ENCODE measurements around the gene CGRRF1. TPM values are rescaled to one million over a fixed set of nuclear protein-coding genes. Genes with fewer than 3 reads are reported as not detected.

Gene CGRRF1
- total RNA-seq, 1 experiment from 2014 or later = 19.1 TPM

DNA sequence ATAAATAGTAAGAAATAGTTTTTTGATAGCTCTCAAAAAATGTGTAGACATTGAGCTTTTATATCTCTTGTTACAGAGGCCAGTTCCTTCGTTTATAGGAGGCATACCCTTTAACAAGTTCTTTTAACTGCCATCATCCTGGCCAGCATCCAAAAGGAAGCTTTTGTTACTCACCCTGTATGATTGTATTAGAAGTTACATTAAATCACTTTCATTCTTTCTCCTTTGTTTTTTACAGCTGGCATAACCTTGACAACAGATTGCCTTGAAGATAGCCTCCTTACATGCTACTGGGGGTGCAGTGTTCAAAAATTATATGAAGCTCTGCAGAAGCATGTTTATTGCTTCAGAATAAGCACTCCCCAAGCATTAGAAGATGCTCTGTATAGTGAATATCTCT, 20.1 kb downstream of the CGRRF1 start:
- no peaks in the 10 kb centered on the region for H4K20me1 ChIP-seq (ENCODE audit: control insufficient read depth, insufficient read depth, insufficient read length)

More for the DNA sequence above, 20.1 kb downstream of the CGRRF1 start:
- Histone ChIP-seq H3K18ac (ENCODE audit: insufficient read length, low read depth, low read length) (no peak overlapping the region), H4K8ac (replicated peaks; ENCODE audit: insufficient read length, low read depth, low read length) (no peak overlapping the region), H3K14ac (ENCODE audit: insufficient read depth, low read length) (no peak overlapping the region), H4K91ac (ENCODE audit: insufficient read length, low read depth, low read length) (no peak overlapping the region), H3K4me1 (ENCODE audit: insufficient read depth, low read length) (no peaks in the 10 kb centered on the region; the same call in 1 of the 2 replicates), H3K56ac (ENCODE audit: insufficient read length, low read depth, low read length) (no peak overlapping the region), H3K4ac (ENCODE audit: low read depth, low read length) (no peak overlapping the region), H2AK5ac (ENCODE audit: insufficient read length, low read length) (no peak overlapping the region), H3K79me2 (ENCODE audit: insufficient read depth, low read length) (no peaks in the 10 kb centered on the region), H2BK12ac (ENCODE audit: insufficient read length, low read depth, low read length) (no peak overlapping the region), H3K23ac (ENCODE audit: insufficient read length, low read depth, low read length) (no peak overlapping the region), H4K5ac (ENCODE audit: insufficient read length, low read depth, low read length) (no peak overlapping the region), H2BK20ac (ENCODE audit: low read depth, low read length, poor library complexity, severe bottlenecking) (no peak overlapping the region), H2BK15ac (ENCODE audit: low read depth, low read length) (no peak overlapping the region), H3K9ac (ENCODE audit: extremely low read depth, insufficient read length, low read length) (no peak overlapping the region), H3K27ac (ENCODE audit: insufficient read length, low read depth, low read length) (no peak overlapping the region), H3K4me2 (ENCODE audit: insufficient read depth, insufficient read length, low read length) (no peak overlapping the region), H3K9me3 (ENCODE audit: control insufficient read depth, low read depth, low read length) (no peaks in the 10 kb centered on the region), H2BK120ac (ENCODE audit: low read depth, low read length, poor library complexity, severe bottlenecking) (no peak overlapping the region), H2AFZ (ENCODE audit: low read length) (no peak overlapping the region), H3K79me1 (ENCODE audit: insufficient read depth, low read depth, low read length, poor library complexity, severe bottlenecking) (no peaks in the 10 kb centered on the region), H2BK5ac (ENCODE audit: insufficient read length, low read length) (no peak overlapping the region), H3K23me2 (ENCODE audit: insufficient read length, low read depth, low read length, poor library complexity, severe bottlenecking) (no peaks in the 10 kb centered on the region), H3K27me3 (ENCODE audit: insufficient read depth, low read length) (no peaks in the 10 kb centered on the region), H3T11ph (ENCODE audit: low read length) (no peak overlapping the region)
- Mint-ChIP-seq H3K4me1 (peaks cover 7 to 9% of the 10 kb centered on the region in 2 experiments), H3K36me3 (ENCODE audit: insufficient read depth in 1 of 3, low read depth in 3 of 3) (peaks cover 0 to 12% (median 4%) of the 10 kb centered on the region in 3 experiments; a peak in 5 of 7 replicates), H3K4me3 (no peak overlapping the region), H3K27me3 (ENCODE audit: low read depth) (no peaks in the 10 kb centered on the region), H3K27ac (no peak overlapping the region; a peak in 1 of 7 replicates), H3K9me3 (no peaks in the 10 kb centered on the region)
- no peak for DNase-seq
- WGBS (ENCODE audit: extremely low coverage, insufficient read length, low lambda C conversion rate) = no CpG with 5 or more reads among the region's 1 CpG
- TF ChIP-seq CTCF (conservative IDR thresholded peaks at IDR 0.05) = no peak

Measured in H9 (cell line).